Left forelimb (tissue), 1 donor: ENCODE measurements around the gene NFATC1.

Experiments
- DNase-seq: peaks from one replicate; pipeline ENCODE4 v3.0.0-alpha.2; 2018; ENCODE audit warnings: low spot score

Gene NFATC1

GRCh38 chr18:79537758-79538157, 142.0 kb downstream of the NFATC1 start:
- no peak for DNase-seq

GRCh38 chr18:79538635-79539034, 142.9 kb downstream of the NFATC1 start:
- DNase-seq, result no peak

GRCh38 chr18:79540161-79540903, 144.6 kb downstream of the NFATC1 start:
- peak; percentile 57 for DNase-seq

GRCh38 chr18:79540904-79541282, 145.2 kb downstream of the NFATC1 start:
- DNase-seq, result peak; percentile 54

GRCh38 chr18:79542213-79542612, 146.5 kb downstream of the NFATC1 start:
- DNase-seq, result no peak

GRCh38 chr18:79542876-79543750, 147.4 kb downstream of the NFATC1 start:
- DNase-seq, result no peak

GRCh38 chr18:79543861-79544385, 148.2 kb downstream of the NFATC1 start:
- DNase-seq, result no peak

GRCh38 chr18:79544386-79544963, 148.7 kb downstream of the NFATC1 start:
- DNase-seq, result no peak

- DNase-seq, result no peak
Measured at GRCh38 chr18:79545255-79545654, 149.5 kb downstream of the NFATC1 start.

- DNase-seq, result no peak
Measured at GRCh38 chr18:79545736-79546171, 150.0 kb downstream of the NFATC1 start.

GRCh38 chr18:79546781-79547272, 151.1 kb downstream of the NFATC1 start:
- no peak for DNase-seq

GRCh38 chr18:79547413-79548076, 151.8 kb downstream of the NFATC1 start:
- DNase-seq, result no peak

GRCh38 chr18:79548077-79548450, 152.3 kb downstream of the NFATC1 start:
- no peak for DNase-seq

- no peak for DNase-seq
Measured at GRCh38 chr18:79548621-79548985, 152.9 kb downstream of the NFATC1 start.

- DNase-seq, result no peak
Measured at GRCh38 chr18:79548986-79549637, 153.4 kb downstream of the NFATC1 start.

GRCh38 chr18:79549638-79550000, 153.9 kb downstream of the NFATC1 start:
- DNase-seq, result no peak

- DNase-seq, result no peak
Measured at GRCh38 chr18:79552140-79552631, 156.5 kb downstream of the NFATC1 start.

GRCh38 chr18:79552696-79553095, 157.0 kb downstream of the NFATC1 start:
- DNase-seq, result no peak

GRCh38 chr18:79553154-79553553, 157.4 kb downstream of the NFATC1 start:
- no peak for DNase-seq

- peak; percentile 36 for DNase-seq
Measured at GRCh38 chr18:79553696-79554095, 158.0 kb downstream of the NFATC1 start.

- DNase-seq, result no peak
Measured at GRCh38 chr18:79554321-79554720, 158.6 kb downstream of the NFATC1 start.
